AG08395 (cell line): Measurements from ENCODE around the gene ABHD1.
"Not testable (repeated sequence)": the region's sequence is repeated elsewhere in the genome, so short reads cannot be mapped to it uniquely, and the experiment has no call there.

Experiments
- DNase-seq: peaks from one replicate; pipeline ENCODE4 v3.0.0; 2012; ENCODE audit warnings: mixed read lengths, low spot score

Gene ABHD1

GRCh38 chr2:27164960-27165763 is 41.5 kb downstream of the ABHD1 start:
- DNase-seq = no peak

GRCh38 chr2:27170581-27171337 is 47.1 kb downstream of the ABHD1 start:
- DNase-seq = no peak

GRCh38 chr2:27171351-27171848 is 47.8 kb downstream of the ABHD1 start:
- no peak for DNase-seq

- DNase-seq = no peak
Measured at GRCh38 chr2:27174638-27175037, 51.0 kb downstream of the ABHD1 start.

- no peak for DNase-seq
Measured at GRCh38 chr2:27175330-27175729, 51.7 kb downstream of the ABHD1 start.

GRCh38 chr2:27175781-27176180 is 52.2 kb downstream of the ABHD1 start:
- not testable (repeated sequence) for DNase-seq

- no peak for DNase-seq
Measured at GRCh38 chr2:27177441-27178351, 54.1 kb downstream of the ABHD1 start.

GRCh38 chr2:27178469-27178868 is 54.9 kb downstream of the ABHD1 start:
- DNase-seq = no peak

- no peak for DNase-seq
Measured at GRCh38 chr2:27179344-27180000, 55.9 kb downstream of the ABHD1 start.
